NCI-H2107 (cell line): ENCODE results near the gene TRAPPC3.

Experiments
- DNase-seq: peaks from one replicate; lab custom pipeline; 2025; lab: John Stamatoyannopoulos, UW

TRAPPC3 gene

DNA sequence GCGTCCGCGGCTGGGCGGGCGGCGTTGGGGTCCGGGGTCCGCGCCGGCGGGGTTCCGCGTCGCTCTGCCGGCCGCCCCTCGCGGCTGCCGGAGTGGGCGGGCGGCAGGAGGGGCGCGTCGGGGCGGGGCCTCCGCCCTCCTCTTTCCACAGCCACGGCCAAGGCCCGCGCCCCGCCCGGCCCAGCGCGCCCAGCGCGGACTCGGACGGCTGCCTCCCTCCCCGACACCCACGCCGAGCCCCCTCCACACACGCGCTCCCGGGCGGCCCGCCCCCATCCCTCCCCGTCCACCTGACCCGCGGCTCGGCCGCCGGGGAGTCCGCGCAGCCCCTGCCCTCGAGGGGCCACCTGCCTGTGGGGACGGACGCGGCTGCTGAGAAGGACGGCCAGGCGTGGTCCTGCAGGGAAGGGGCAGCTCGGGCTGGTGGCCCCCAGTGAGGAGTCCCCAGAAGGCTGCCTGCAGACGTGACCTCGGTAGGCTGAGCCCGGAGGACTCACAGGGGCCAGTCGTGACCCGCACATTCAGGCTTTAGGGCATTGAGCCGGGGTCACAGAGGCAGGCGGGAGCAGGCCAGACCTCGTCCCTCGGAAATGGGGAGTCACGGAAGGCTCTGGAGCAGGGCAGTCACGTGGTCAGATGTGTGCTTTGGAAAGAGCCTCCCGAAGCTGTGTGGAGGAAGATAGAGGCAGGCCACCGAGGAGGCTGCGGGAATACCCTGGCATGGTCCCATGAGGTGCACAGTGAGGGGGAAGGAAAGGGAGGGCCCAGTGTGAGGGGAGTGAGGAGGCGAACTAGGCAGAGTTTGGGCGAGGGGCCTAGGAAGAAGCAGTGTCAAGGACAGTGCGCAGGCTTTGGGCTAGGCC, 23.9 kb downstream of the TRAPPC3 start, which contains the start of gene COL8A2:
COL8A2 (minus strand) TSS at position 94 of the 863 bp plus-strand sequence. CDS start 24,980 bp downstream, outside the sequence.
- no peak for DNase-seq

- no peak for DNase-seq
These were observed 24.7 kb downstream of the TRAPPC3 start for GRCh38 chr1:36124404-36125128.

GRCh38 chr1:36123356-36123755, 25.9 kb downstream of the TRAPPC3 start:
- DNase-seq: no peak

GRCh38 chr1:36122062-36123030, 26.9 kb downstream of the TRAPPC3 start:
- DNase-seq: no peak

- DNase-seq: no peak
These were observed 29.8 kb downstream of the TRAPPC3 start for GRCh38 chr1:36119456-36119855.

DNA sequence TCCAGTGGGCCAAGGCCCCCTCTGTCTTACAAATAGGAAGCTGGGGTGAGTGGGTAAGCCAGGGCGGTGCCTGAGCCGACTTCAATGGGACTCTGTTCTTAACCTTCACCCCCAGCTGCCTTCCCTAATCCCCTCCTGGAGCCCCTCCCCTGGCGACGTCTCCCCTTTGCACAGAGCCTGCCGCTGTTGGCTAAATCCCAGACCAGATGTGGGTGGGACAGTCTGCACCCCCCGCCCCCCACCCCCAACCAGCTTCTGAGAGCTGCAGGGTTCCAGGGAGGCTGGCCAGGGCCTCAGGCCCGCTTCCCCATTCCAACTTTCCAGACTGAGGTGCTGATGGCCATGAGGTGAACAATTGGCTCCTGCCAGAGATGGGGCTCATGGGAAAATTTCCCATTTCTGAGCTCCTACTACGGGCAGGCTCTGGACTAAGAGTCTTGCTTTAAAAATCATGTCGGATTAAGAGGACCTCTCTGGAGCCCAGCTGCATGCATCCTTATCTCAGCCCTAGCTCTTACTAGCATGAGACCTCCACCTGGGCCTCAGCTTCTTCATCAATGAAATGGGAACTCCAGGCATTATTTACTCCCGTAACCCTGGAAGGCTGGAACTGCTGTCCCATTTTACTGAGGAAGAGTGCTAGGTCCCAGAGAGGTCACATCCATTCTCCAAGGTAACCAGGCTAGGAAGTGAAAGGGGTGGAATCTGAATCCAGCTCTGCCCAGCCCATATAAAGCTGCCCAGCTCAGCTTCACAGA, 30.7 kb downstream of the TRAPPC3 start:
- DNase-seq: no peak

DNA sequence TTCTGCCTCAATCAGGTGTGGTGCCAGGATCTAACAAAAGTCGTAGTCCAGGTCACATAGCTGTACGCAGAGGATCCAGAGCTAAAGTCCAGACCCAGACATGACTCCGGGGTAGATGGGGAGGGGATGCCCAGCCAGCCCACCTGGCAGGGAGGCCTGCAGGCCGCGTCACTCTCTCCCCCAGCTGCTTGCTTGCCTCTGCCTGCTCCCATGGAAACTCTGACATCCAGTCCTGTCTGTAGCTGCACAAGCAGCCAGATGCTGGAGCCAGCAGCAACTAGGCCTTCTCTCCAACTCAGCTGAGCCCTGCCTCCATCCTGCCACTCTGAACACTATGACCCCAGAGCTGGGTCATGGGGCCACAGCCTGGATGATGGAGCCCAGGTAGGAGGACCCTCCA, 32.4 kb downstream of the TRAPPC3 start:
- DNase-seq: no peak

DNA sequence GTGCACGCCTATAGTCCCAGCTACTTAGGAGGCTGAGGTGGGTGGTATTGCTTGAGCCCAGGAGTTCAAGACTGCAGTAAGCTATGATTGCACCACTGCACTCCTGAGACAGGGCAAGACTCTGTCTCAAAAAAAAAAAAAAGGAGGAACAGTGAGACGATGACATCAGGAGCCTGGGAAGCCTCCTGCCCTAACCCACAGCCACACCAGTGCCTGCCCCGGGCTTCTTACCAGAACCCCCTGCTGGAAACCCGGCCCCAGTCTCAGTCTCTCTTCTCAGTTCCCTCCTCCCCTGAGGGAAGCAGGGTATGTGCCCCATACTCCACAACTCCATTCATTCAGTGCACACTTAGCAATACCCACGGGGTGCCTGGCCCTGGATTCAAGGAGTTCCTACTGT, 33.4 kb downstream of the TRAPPC3 start:
- no peak for DNase-seq

- no peak for DNase-seq
These were observed 34.1 kb downstream of the TRAPPC3 start for GRCh38 chr1:36115200-36115669.

GRCh38 chr1:36114371-36114770, 34.9 kb downstream of the TRAPPC3 start:
- DNase-seq: no peak

DNA sequence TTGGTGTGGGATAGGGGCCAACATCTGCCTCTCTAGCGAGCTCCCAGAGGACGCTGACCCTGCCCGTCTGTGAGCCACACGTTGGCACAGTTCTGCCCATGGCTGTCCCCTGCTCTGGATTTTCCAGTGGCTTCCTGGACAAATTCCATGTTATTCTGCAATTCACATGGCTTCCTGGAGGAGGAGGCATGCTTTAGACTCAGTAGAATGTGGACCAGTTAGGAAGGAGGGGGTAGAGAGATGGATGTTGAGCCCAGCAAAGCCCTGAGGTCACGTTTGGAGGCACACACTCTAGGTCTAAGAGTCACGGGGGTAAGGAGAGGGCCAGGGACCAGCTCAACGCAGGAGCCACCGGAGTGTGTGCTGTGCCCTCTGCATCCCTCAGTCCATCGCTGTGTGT, 36.5 kb downstream of the TRAPPC3 start:
- DNase-seq: no peak

DNA sequence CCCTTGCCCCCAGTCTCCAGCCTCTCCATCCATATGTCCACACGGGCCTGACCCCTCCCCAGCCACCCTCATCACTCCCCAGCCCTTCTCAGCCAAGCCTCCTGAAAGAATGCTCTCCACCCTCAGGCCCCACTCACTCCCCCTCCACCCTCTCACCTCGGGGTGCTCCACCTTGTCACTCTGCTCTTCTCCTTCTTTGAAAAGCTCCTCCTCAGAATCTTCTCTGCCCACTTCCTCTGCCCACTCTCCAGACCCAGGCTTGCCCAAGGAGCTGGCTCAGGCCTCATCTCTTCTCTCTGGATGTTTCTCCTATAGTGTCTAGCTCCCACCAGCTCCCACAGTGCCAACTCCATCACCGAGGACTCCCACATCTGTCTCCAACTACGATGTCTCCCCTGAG, 38.1 kb downstream of the TRAPPC3 start:
- no peak for DNase-seq

- DNase-seq: no peak
These were observed 40.1 kb downstream of the TRAPPC3 start for GRCh38 chr1:36109041-36109679.

- no peak for DNase-seq
These were observed 41.0 kb downstream of the TRAPPC3 start for GRCh38 chr1:36108314-36108713.

DNA sequence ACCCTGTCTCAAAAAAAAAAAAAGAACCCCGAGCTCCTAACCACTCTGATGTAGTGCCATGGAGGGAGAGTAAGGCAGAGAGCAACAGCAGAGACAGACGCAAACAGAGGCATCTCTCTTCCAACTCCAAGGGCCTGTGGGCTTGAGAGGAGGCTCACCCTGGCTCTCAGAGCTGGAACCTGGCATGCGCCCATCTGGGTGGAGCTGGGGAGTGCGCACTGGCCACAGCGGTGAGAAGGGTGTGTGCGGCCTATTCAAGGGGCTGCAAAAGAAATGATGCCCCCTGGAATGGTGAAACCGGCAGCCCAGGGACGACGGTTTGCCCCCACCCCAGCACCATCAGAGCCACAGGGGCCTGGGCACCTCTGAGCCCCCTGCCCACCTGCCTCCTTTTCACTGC, 41.9 kb downstream of the TRAPPC3 start:
- DNase-seq: no peak

DNA sequence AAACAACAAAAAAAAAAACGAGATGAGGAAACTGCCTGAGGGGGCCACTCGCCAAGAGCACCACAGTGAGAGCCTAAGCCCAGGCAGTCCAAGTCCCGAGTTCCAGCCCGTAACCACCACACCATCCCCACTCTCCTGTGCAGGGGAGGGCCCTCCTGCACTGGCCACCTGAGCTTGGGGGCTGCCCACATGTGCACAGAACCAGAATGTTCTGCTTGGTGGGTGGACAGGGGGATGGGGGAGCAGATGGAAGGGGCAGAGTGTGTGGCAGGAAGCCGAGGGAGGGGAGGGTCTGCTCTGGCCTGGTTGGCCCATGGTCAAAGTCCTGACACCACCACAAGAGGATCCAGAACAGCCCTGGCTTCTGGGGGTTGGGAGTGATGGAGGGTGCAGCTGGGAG, 43.0 kb downstream of the TRAPPC3 start:
- DNase-seq: no peak

GRCh38 chr1:36101546-36101945, 47.7 kb downstream of the TRAPPC3 start:
- DNase-seq: no peak

- no peak for DNase-seq
These were observed 48.9 kb downstream of the TRAPPC3 start for GRCh38 chr1:36100376-36100775.

GRCh38 chr1:36099681-36100341, 49.5 kb downstream of the TRAPPC3 start:
- DNase-seq: peak; percentile 48
